GM23248 (cell line): ENCODE results near the gene C12orf54. TPM values are rescaled to one million over a fixed set of nuclear protein-coding genes. Genes with fewer than 3 reads are reported as not detected.
"Not testable (repeated sequence)": the region's sequence is repeated elsewhere in the genome, so short reads cannot be mapped to it uniquely, and the experiment has no call there.

Experiments
- DNase-seq: peaks from one replicate; pipeline ENCODE4 v3.0.0-alpha.2; 2015
- H2AFZ ChIP-seq: fragments of 200-600 bp; sonication (generic); 2 replicates; pipeline ENCODE4 v1.6.1; 2016; ENCODE audit warnings: antibody characterized with exemption
- H3F3A ChIP-seq: fragments of 200-600 bp; sonication (generic); 2 replicates; pipeline ENCODE4 v1.6.1; 2016; ENCODE audit warnings: mild to moderate bottlenecking, antibody characterized with exemption, mixed run types; ENCODE audit not compliant: insufficient read depth
- H3K27ac ChIP-seq: fragments of 200-600 bp; sonication (generic); 2 replicates; pipeline ENCODE4 v1.5.1; 2016; ENCODE audit warnings: mild to moderate bottlenecking
- H3K27me3 ChIP-seq: fragments of 200-600 bp; sonication (generic); replicated peaks from 2 replicates; pipeline ENCODE4 v1.6.1; 2016; ENCODE audit warnings: mild to moderate bottlenecking; ENCODE audit not compliant: insufficient read depth
- H3K36me3 ChIP-seq: fragments of 200-600 bp; sonication (generic); 2 replicates; pipeline ENCODE4 v1.6.1; 2016; ENCODE audit warnings: low read depth, mild to moderate bottlenecking
- H3K4me1 ChIP-seq: fragments of 200-600 bp; sonication (generic); 2 replicates; pipeline ENCODE4 v1.6.1; 2016; ENCODE audit warnings: mild to moderate bottlenecking; ENCODE audit not compliant: insufficient read depth
- H3K4me2 ChIP-seq: fragments of 200-600 bp; sonication (generic); one replicate; pipeline ENCODE4 v1.6.1; 2016; ENCODE audit warnings: mild to moderate bottlenecking; ENCODE audit not compliant: unreplicated experiment
- H3K4me3 ChIP-seq: fragments of 200-600 bp; sonication (generic); 2 replicates; pipeline ENCODE4 v1.5.1; 2016; ENCODE audit warnings: mild to moderate bottlenecking
- H3K79me2 ChIP-seq: fragments of 200-600 bp; sonication (generic); 2 replicates; pipeline ENCODE4 v1.6.1; 2016; ENCODE audit warnings: mild to moderate bottlenecking; ENCODE audit not compliant: insufficient read depth
- H3K9ac ChIP-seq: fragments of 200-600 bp; sonication (generic); 2 replicates; pipeline ENCODE4 v1.6.1; 2016; ENCODE audit warnings: mild to moderate bottlenecking
- H3K9me2 ChIP-seq: fragments of 200-600 bp; sonication (generic); 2 replicates; pipeline ENCODE4 v1.6.1; 2016; ENCODE audit warnings: mixed run types, mild to moderate bottlenecking, moderate library complexity; ENCODE audit not compliant: insufficient read depth
- H3K9me3 ChIP-seq: fragments of 200-600 bp; sonication (generic); one replicate; pipeline ENCODE4 v1.6.1; 2017; ENCODE audit warnings: low read depth
- H4K20me1 ChIP-seq: fragments of 200-600 bp; sonication (generic); 2 replicates; pipeline ENCODE4 v1.6.0; 2016; ENCODE audit not compliant: insufficient read depth
- EZH2 ChIP-seq: fragments of 200-600 bp; sonication (generic); IDR thresholded peaks from 2 replicates; pipeline ENCODE4 v1.6.1; 2018; ENCODE audit warnings: antibody characterized with exemption, mild to moderate bottlenecking; ENCODE audit not compliant: insufficient read depth, poor library complexity, severe bottlenecking
- EZH2phosphoT487 ChIP-seq: fragments of 200-600 bp; sonication (generic); IDR thresholded peaks from 2 replicates; pipeline ENCODE4 v1.6.1; 2018; ENCODE audit warnings: antibody characterized with exemption, moderate library complexity, mild to moderate bottlenecking, low read depth; ENCODE audit not compliant: insufficient read depth
- WGBS, 2 experiments: methylation state at CpG; one replicate each; pipeline ENCODE4 v1.1.6; 2015 to 2017; ENCODE audit warnings: low lambda C conversion rate in 2 of 2, low coverage in 1 of 2; ENCODE audit errors: missing lambda C conversion rate in 2 of 2; 5-methylcytosine and 5-hydroxymethylcytosine counted together
- in situ Hi-C: fragments of 300-500 bp; cut with MboI; formaldehyde crosslinking; loops from 2 replicates; pipeline ENCODE4 v1.15.0; 2020
- polyA plus RNA-seq: library from polyadenylated mRNA; unstranded; fragments of >200 nt; fragmentation: Nextera tagmentation; extraction: Ambion mirVana; gene quantifications from 2 replicates; pipeline ENCODE4 v1.2.1, GENCODE V29; 2016
- total RNA-seq: library from RNA; depleted of rRNA; stranded (reverse); fragments of >200 nt; shearing (Covaris generic); gene quantifications from 2 replicates; pipeline ENCODE4 v1.2.3, GENCODE V29; 2014

The C12orf54 gene
- total and polyA plus RNA-seq, 2 experiments from 2014 or later: not detected

DNA sequence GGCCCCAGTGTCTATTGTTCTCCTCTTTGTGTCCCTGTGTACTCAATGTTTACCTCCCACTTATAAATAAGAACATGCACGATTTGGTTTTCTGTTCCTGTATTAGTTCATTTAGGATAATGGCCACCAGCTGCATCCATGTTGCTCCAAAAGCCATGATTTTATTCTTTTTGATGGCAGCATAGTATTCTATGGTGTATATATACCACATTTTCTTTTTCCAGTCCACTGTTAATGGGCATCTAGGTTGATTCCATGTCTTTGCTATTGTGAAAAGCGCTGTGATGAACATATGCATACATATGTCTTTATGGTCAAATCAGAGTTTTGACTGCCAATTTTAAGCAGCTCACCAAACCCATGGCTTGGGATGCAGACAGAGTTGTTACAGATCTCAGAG is 27.2 kb upstream of the C12orf54 start:
- Histone ChIP-seq H3K27ac (no peak overlapping the region), H3F3A (no peaks in the 10 kb centered on the region), H2AFZ (no peak overlapping the region), H3K9ac (no peak overlapping the region), H3K4me2 (no peak overlapping the region), H3K79me2 (no peaks in the 10 kb centered on the region), H3K4me3 (no peak overlapping the region), H3K4me1 (no peaks in the 10 kb centered on the region), H3K36me3 (no peaks in the 10 kb centered on the region), H4K20me1 (no peaks in the 10 kb centered on the region), H3K9me3 (no peaks in the 10 kb centered on the region), H3K27me3 (0 out of 2 replicates have a peak, but pooled peaks cover 7% of the 10 kb centered on the region), H3K9me2 (no peaks in the 10 kb centered on the region)
- WGBS, 2 experiments: 3 to 10% methylated on average over 2 of the region's 2 CpGs
- no peak for TF ChIP-seq EZH2phosphoT487
- no peak for TF ChIP-seq EZH2
- in situ Hi-C loops: no loop called here
- DNase-seq: no peak

DNA sequence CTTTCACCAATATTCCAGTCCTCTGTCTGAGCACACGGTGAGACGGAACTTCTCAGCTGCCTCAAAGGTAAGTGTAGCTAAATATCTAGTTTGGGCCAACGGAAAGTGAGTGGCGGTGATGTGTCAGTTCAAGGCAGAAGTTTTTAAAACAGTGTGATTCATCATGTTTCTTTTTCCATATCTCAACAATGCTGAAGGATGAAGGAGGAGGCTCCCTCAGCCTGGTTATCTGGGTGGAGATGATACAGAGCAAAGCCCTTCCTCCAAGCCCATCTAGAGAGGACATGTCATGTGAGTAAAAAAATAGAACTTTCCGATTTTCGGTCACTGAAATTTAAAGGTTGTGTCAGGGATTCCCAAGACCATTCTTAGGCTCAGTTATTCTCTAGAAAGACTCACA is 23.0 kb upstream of the C12orf54 start:
- H3K9me3 ChIP-seq: no peaks in the 10 kb centered on the region
- peaks cover 7% of the 10 kb centered on the region; the same call in 1 of the 2 replicates for H3K27me3 ChIP-seq
- TF ChIP-seq EZH2phosphoT487: no peak
- no peak for TF ChIP-seq EZH2
- H4K20me1 ChIP-seq: no peaks in the 10 kb centered on the region
- no peak overlapping the region for H3K4me3 ChIP-seq
- no peak overlapping the region for H3K9ac ChIP-seq
- no peaks in the 10 kb centered on the region for H3K36me3 ChIP-seq
- H3K79me2 ChIP-seq: no peaks in the 10 kb centered on the region
- in situ Hi-C loops: no loop called here
- no peaks in the 10 kb centered on the region for H3K9me2 ChIP-seq
- no peak overlapping the region for H3K27ac ChIP-seq
- no peaks in the 10 kb centered on the region for H3K4me1 ChIP-seq
- no peak for DNase-seq
- no peak overlapping the region for H2AFZ ChIP-seq
- H3K4me2 ChIP-seq: no peak overlapping the region
- 59 to 70% methylated on average over 6 of the region's 6 CpGs for WGBS, 2 experiments
- H3F3A ChIP-seq: no peaks in the 10 kb centered on the region

DNA sequence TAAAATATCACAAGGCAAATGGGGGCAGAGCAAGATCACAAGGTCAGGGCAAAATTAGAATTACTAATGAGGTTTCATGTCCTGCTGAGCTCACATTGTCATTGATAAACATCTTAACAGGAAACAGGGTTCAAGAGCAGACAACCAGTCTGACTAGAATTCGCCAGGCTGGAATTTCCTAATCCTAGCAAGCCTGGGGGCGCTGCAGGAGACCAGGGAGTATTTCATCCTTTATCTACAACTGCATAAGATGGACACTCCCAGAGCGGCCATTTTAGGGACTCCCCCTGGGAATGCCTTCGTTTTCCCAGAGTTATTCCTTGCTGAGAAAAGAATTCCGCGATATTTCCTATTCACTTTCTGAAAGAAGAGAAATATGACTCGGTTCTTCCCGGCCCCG is 13.3 kb upstream of the C12orf54 start:
- in situ Hi-C loops, H3K79me2 ChIP-seq, H3K9me3 ChIP-seq, H3K27me3 ChIP-seq, DNase-seq, H3K27ac ChIP-seq, H3K36me3 ChIP-seq, H3K4me1 ChIP-seq, H3K9me2 ChIP-seq, H3K9ac ChIP-seq, H3F3A ChIP-seq, H2AFZ ChIP-seq, H3K4me3 ChIP-seq, H3K4me2 ChIP-seq, H4K20me1 ChIP-seq: not testable (repeated sequence)
- 45 to 47% methylated on average over 9 of the region's 9 CpGs for WGBS, 2 experiments

DNA sequence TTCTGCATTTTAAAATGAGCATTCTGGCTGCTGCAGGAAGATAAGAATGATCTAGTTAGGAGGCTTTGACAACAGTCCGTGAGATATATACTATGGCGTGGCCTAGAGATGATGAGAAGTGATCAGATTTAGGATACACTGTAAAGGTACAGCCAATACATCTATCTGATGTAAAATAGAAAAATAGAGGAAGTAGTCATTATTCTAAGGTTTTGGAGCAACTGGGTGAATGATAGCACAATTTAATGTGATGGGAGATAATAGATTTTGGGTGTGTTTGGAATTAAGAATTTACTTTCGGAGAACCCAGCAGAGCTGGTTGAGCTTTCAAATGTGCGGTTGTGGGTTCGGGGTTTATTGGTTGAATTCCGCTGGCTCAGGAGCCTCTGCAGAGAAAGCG is 10.0 kb upstream of the C12orf54 start, which contains the start of gene ANP32D:
Gene ANP32D, plus strand, starts transcription at position 301 of the 400 bp plus-strand sequence. CDS start 106 bp downstream, outside the sequence.
- 43 to 48% methylated on average over 7 of the region's 7 CpGs for WGBS, 2 experiments
- Histone ChIP-seq H3K4me1 (no peaks in the 10 kb centered on the region), H3K9me2 (no peaks in the 10 kb centered on the region), H2AFZ (no peak within 1 kb of the TSS), H3K9me3 (no peaks in the 10 kb centered on the region), H4K20me1 (no peaks in the 10 kb centered on the region), H3K79me2 (no peaks in the 10 kb centered on the region), H3K27me3 (no peaks in the 10 kb centered on the region), H3F3A (no peaks in the 10 kb centered on the region), H3K4me3 (no peak within 1 kb of the TSS), H3K27ac (no peak within 1 kb of the TSS), H3K4me2 (no peak within 1 kb of the TSS), H3K36me3 (no peaks in the 10 kb centered on the region), H3K9ac (no peak within 1 kb of the TSS)
- TF ChIP-seq EZH2 (no peak), EZH2phosphoT487 (no peak)
- DNase-seq: no peak
- in situ Hi-C loops: no loop called here

DNA sequence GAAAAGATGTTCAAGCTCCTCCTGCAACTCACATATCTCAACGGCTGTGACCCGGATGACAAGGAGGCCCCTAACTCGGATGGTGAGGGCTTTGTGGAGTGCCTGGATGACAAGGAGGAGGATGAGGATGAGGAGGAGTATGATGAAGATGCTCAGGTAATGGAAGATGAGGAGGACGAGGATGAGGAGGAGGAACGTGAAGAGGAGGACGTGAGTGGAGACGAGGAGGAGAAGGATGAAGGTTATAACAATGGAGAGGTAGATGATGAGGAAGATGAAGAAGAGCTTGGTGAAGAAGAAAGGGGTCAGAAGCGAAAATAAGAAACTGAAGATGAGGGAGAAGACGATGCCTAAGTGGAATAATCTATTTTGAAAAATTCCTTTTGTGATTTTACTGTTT is 9.2 kb upstream of the C12orf54 start:
- Histone ChIP-seq H3K9me3 (no peaks in the 10 kb centered on the region), H3K4me3 (no peak overlapping the region), H3K9me2 (no peaks in the 10 kb centered on the region), H3K9ac (no peak overlapping the region), H3K27ac (no peak overlapping the region), H3K4me2 (no peak overlapping the region), H3K79me2 (no peaks in the 10 kb centered on the region), H2AFZ (no peak overlapping the region), H3K27me3 (no peaks in the 10 kb centered on the region), H3K36me3 (no peaks in the 10 kb centered on the region), H3K4me1 (no peaks in the 10 kb centered on the region), H4K20me1 (no peaks in the 10 kb centered on the region), H3F3A (no peaks in the 10 kb centered on the region)
- in situ Hi-C loops: no loop called here
- no peak for DNase-seq
- no peak for TF ChIP-seq EZH2
- no peak for TF ChIP-seq EZH2phosphoT487
- 36 to 43% methylated on average over 9 of the region's 9 CpGs for WGBS, 2 experiments

DNA sequence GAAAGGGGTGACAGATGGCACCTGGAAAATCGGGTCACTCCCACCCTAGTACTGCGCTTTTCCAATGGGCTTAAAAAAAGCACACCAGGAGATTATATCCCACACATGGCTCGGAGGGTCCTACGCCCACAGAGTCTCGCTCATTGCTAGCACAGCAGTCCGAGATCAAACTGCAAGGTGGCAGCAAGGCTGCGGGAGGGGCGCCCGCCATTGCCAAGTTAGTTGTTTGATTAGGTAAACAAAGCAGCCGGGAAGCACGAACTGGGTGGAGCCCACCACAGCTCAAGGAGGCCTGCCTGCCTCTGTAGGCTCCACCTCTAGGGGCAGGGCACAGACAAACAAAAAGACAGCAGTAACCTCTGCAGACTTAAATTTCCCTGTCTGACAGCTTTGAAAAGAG is 7.8 kb upstream of the C12orf54 start:
- in situ Hi-C loops, H3K9ac ChIP-seq, H3K79me2 ChIP-seq, H4K20me1 ChIP-seq, H3F3A ChIP-seq, H3K27ac ChIP-seq, H3K27me3 ChIP-seq, H3K4me1 ChIP-seq, H3K9me3 ChIP-seq, DNase-seq, H3K4me3 ChIP-seq, H3K9me2 ChIP-seq, H2AFZ ChIP-seq, H3K4me2 ChIP-seq, H3K36me3 ChIP-seq: not testable (repeated sequence)
- 60 to 65% methylated on average over 11 of the region's 11 CpGs for WGBS, 2 experiments
